ENCODE measurements around the gene STAG2.

- TF ChIP-seq CTCF (conservative IDR thresholded peaks at IDR 0.05) (no peak), ZFX (IDR thresholded peaks at IDR 0.05) (no peak)
These were observed 11.7 kb upstream of the STAG2 start for GRCh38 chrX:123949846-123950245.
